SH-SY5Y (cell line): Measurements from ENCODE around the gene SDHAF1.

Source experiments
- GATA2 ChIP-seq: IDR thresholded peaks from 2 replicates; pipeline ENCODE4 v1.6.1; 2011; ENCODE audit warnings: mild to moderate bottlenecking, low read depth, low read length
- GATA3 ChIP-seq: IDR thresholded peaks from 2 replicates; pipeline ENCODE4 v1.6.1; 2011; ENCODE audit warnings: low read depth, mild to moderate bottlenecking, low read length, moderate library complexity

- TF ChIP-seq GATA3 (no peak), GATA2 (no peak)
Measured at GRCh38 chr19:36009633-36010379, 14.8 kb downstream of the SDHAF1 start.
